ENCODE data around the gene SNX18.

Gene SNX18

DNA sequence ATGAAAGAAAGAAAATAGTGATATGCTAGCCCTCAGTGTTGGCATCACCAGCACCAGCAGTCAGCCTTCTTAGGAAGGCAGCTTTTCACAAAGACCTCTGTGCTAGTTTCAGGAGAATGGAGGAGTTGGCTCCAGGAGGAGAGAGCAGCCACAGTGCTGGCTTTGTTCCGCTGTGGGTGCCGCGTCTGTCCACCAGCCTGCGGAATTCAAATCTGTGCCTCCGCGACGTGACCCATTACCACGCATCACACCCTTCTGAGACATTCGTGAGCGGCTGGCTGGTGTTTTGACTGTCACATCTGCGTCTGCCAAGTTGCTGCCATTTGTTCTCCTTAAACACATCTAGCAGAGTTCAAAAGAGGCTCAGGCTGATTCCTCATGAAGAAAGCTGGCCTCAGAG, 34.4 kb downstream of the SNX18 start:
- H3K4me3 ChIP-seq (ENCODE audit: low read depth, low read length), result no peak overlapping the region
- no peak for TF ChIP-seq CTCF (IDR thresholded peaks at IDR 0.05; ENCODE audit: insufficient read depth, low read length, missing control alignments)
- ChIA-PET POLR2A (no interaction called here), CTCF (no interaction called here)
- DNase-seq (ENCODE audit: low read depth, low spot score), result no peak

DNA sequence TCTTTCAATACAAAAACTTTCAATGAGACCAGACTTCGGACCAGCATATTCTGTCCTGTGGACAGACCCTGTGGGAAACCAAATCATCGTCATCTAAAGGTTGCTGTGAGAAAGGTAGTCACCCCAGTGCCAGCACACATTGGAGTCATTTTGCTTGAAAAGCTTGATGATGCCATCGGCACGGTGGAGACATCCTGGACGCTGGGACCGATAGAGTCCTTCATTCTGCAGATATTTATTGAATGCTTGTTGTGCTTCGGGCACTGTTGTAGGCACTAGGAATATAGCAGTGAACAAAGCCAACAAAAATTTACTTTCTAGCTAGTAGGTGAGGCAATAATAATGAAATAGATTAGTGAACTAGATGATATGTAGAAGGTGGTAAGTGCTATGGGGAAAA, 34.9 kb downstream of the SNX18 start:
- POLR2A ChIA-PET, result no interaction called here
- H3K4me3 ChIP-seq (ENCODE audit: low read depth, low read length), result no peak overlapping the region
- CTCF ChIA-PET, result interaction anchor here (0.8 kb wide), 1 partner anchor 292 kb away, joined by 3 read pairs; no protein-coding TSS in a partner anchor
- no peak for TF ChIP-seq CTCF (IDR thresholded peaks at IDR 0.05; ENCODE audit: insufficient read depth, low read length, missing control alignments)
- no peak for DNase-seq (ENCODE audit: low read depth, low spot score)

- ChIA-PET CTCF (interaction anchor here (1.4 kb wide), 1 partner anchor 291 kb away, joined by 4 read pairs; no protein-coding TSS in a partner anchor), POLR2A (no interaction called here)
These were observed 36.2 kb downstream of the SNX18 start for GRCh38 chr5:54553659-54554207.

GRCh38 chr5:54556141-54556540, 38.6 kb downstream of the SNX18 start:
- POLR2A ChIA-PET, result no interaction called here

More at GRCh38 chr5:54553659-54554207, 36.2 kb downstream of the SNX18 start:
- no peak for TF ChIP-seq CTCF (IDR thresholded peaks at IDR 0.05; ENCODE audit: insufficient read depth, low read length, missing control alignments)
- DNase-seq (ENCODE audit: low read depth, low spot score), result no peak
- H3K4me3 ChIP-seq (ENCODE audit: low read depth, low read length), result no peak overlapping the region

GRCh38 chr5:54558362-54558761, 40.8 kb downstream of the SNX18 start:
- no peak overlapping the region for H3K4me3 ChIP-seq (ENCODE audit: low read depth, low read length)
- POLR2A ChIA-PET, result no interaction called here
- no peak for DNase-seq (ENCODE audit: low read depth, low spot score)
- CTCF ChIA-PET, result no interaction called here
- no peak for TF ChIP-seq CTCF (IDR thresholded peaks at IDR 0.05; ENCODE audit: insufficient read depth, low read length, missing control alignments)

More at GRCh38 chr5:54556141-54556540, 38.6 kb downstream of the SNX18 start:
- TF ChIP-seq CTCF (IDR thresholded peaks at IDR 0.05; ENCODE audit: insufficient read depth, low read length, missing control alignments), result no peak
- H3K4me3 ChIP-seq (ENCODE audit: low read depth, low read length), result no peak overlapping the region
- CTCF ChIA-PET, result interaction anchor here (1.4 kb wide), 1 partner anchor 289 kb away, joined by 5 read pairs; no protein-coding TSS in a partner anchor
- no peak for DNase-seq (ENCODE audit: low read depth, low spot score)

- CTCF ChIA-PET, result no interaction called here
- H3K4me3 ChIP-seq (ENCODE audit: low read depth, low read length), result no peak overlapping the region
- no peak for TF ChIP-seq CTCF (IDR thresholded peaks at IDR 0.05; ENCODE audit: insufficient read depth, low read length, missing control alignments)
- POLR2A ChIA-PET, result no interaction called here
- DNase-seq (ENCODE audit: low read depth, low spot score), result no peak
These were observed 44.1 kb downstream of the SNX18 start for GRCh38 chr5:54561651-54562050.

All from AG04449 (cell line).